K562 (cell line): ENCODE measurements around the gene LAGE3. TPM values are rescaled to one million over a fixed set of nuclear protein-coding genes. Genes with fewer than 3 reads are reported as not detected.
A peak's percentile ranks its signal among the peaks of the same experiment; 100 is the strongest.

Experiments used
- ARHGAP35 ChIP-seq: fragments of 450-650 bp; IDR thresholded peaks from 2 replicates; pipeline ENCODE4 v1.6.1; 2018; ENCODE audit not compliant: partially characterized antibody
- ARID2 ChIP-seq: fragments of 450-650 bp; IDR thresholded peaks from 2 replicates; pipeline ENCODE4 v1.6.1; 2017; ENCODE audit warnings: antibody characterized with exemption, mild to moderate bottlenecking
- CUX1 ChIP-seq: fragments of 200-800 bp; sonication (Bioruptor generic); IDR thresholded peaks from 2 replicates; pipeline ENCODE4 v1.6.1; 2016; ENCODE audit warnings: missing genetic modification characterization, missing compliant biosample characterization
- HOMEZ ChIP-seq: fragments of 250-450 bp; sonication (Bioruptor Pico); IDR thresholded peaks from 2 replicates; pipeline ENCODE4 v1.4.0; 2020; ENCODE audit warnings: mild to moderate bottlenecking, moderate library complexity
- KAT8 ChIP-seq: fragments of 450-650 bp; IDR thresholded peaks from 2 replicates; pipeline ENCODE4 v1.6.1; 2016; ENCODE audit warnings: low read depth, mild to moderate bottlenecking
- MBD2 ChIP-seq: sonication (generic); IDR thresholded peaks from 2 replicates; pipeline ENCODE4 v1.6.1; 2016; ENCODE audit warnings: low read depth, borderline replicate concordance
- MTA1 ChIP-seq: fragments of 450-650 bp; IDR thresholded peaks from 2 replicates; pipeline ENCODE4 v1.6.1; 2017; ENCODE audit warnings: borderline replicate concordance
- MYNN ChIP-seq, 2 experiments: sonication (generic); formaldehyde crosslinking in 1 of 2; IDR thresholded peaks; 2 replicates each; pipeline versions ENCODE4 v1.5.0 to v1.6.1; 2016 to 2020; ENCODE audit warnings: antibody characterized with exemption in 1 of 2, missing genetic modification reagents in 1 of 2
- POLR2AphosphoS5 ChIP-seq: IDR thresholded peaks from 2 replicates; pipeline ENCODE4 v1.6.1; 2011; ENCODE audit warnings: mild to moderate bottlenecking, low read depth, low read length, moderate library complexity; ENCODE audit not compliant: control insufficient read depth, insufficient read depth
- SIN3B ChIP-seq: fragments of 450-650 bp; IDR thresholded peaks from 2 replicates; pipeline ENCODE4 v1.6.1; 2017; ENCODE audit warnings: low read depth, mild to moderate bottlenecking, moderate library complexity
- STAT5A ChIP-seq: IDR thresholded peaks from 2 replicates; pipeline ENCODE4 v1.6.1; 2012; ENCODE audit warnings: low read length, inconsistent platforms, borderline replicate concordance
- ZNF324 ChIP-seq: fragments of 250-450 bp; sonication (Bioruptor Pico); IDR thresholded peaks from 2 replicates; pipeline ENCODE4 v1.4.0; 2020; ENCODE audit warnings: mild to moderate bottlenecking
- ZNF586 ChIP-seq: fragments of 450-650 bp; formaldehyde crosslinking; conservative IDR thresholded peaks from 2 replicates; pipeline ENCODE4 v1.4.0; 2020; ENCODE audit warnings: mild to moderate bottlenecking, moderate library complexity
- polyA plus RNA-seq, 8 experiments: library from polyadenylated mRNA; depleted of rRNA in 4 of 8; stranded (reverse) in 5 of 8; unstranded in 3 of 8; fragments of >200 nt; fragmentation: Nextera tagmentation in 2 of 8; fragmentation: Illumina TruSeq in 1 of 8; extraction: Ambion mirVana in 2 of 8; extraction: Trizol in 1 of 8; gene quantifications; 2 replicates each; pipeline versions ENCODE4 v1.2.1 to v1.2.3, GENCODE V29; 2011 to 2014; ENCODE audit warnings: inconsistent platforms in 1 of 8, missing spikeins in 1 of 8
- total RNA-seq, 7 experiments: library from RNA; depleted of rRNA in 6 of 7; stranded (reverse); fragments of >200 nt in 6 of 7; fragmentation: Illumina TruSeq in 2 of 7; extraction: Trizol in 2 of 7; gene quantifications; 2 replicates each; pipeline versions ENCODE4 v1.2.1 to v1.2.3, GENCODE V29; 2011 to 2021; ENCODE audit warnings: low replicate concordance in 1 of 7
- TF ChIP-seq, protein P1 (sequence below): fragments of 450-650 bp; formaldehyde crosslinking; IDR thresholded peaks from 2 replicates; pipeline ENCODE4 v1.4.0; 2020; ENCODE audit warnings: mild to moderate bottlenecking, moderate library complexity
- TF ChIP-seq, protein P2 (sequence below): fragments of 450-650 bp; IDR thresholded peaks from 2 replicates; pipeline ENCODE4 v1.6.1; 2016
- TF ChIP-seq, protein P3 (sequence below), 2 experiments: fragments of 450-650 bp; conservative IDR thresholded peaks; 2 replicates each; pipeline ENCODE4 v1.6.1; 2017; ENCODE audit warnings: mild to moderate bottlenecking in 2 of 2, moderate library complexity in 2 of 2

The LAGE3 gene
- total and polyA plus RNA-seq, 9 of the 15 experiments (the other 6 are each of a cell fraction or from before 2014, with no cell fraction given) = 28.2 to 125 (median 35.8) TPM

GRCh38 chrX:154478728-154479622 lies at the start of gene LAGE3 (continued):
- no peak for TF ChIP-seq CUX1
- TF ChIP-seq ARID2 = no peak
- no peak for TF ChIP-seq ZNF586
- peak; percentile 49; the same call in 1 of the 2 replicates for TF ChIP-seq MBD2
- TF ChIP-seq HOMEZ (CRISPR knock-in tag) = no peak
- no peak for TF ChIP-seq STAT5A
- no peak for TF ChIP-seq SIN3B
- TF ChIP-seq ZNF324 (CRISPR knock-in tag) = no peak
- no peak for TF ChIP-seq MTA1
- TF ChIP-seq ARHGAP35 = no peak
- TF ChIP-seq POLR2AphosphoS5 = no peak; the same call in 1 of the 2 replicates
- TF ChIP-seq, protein P1, sequence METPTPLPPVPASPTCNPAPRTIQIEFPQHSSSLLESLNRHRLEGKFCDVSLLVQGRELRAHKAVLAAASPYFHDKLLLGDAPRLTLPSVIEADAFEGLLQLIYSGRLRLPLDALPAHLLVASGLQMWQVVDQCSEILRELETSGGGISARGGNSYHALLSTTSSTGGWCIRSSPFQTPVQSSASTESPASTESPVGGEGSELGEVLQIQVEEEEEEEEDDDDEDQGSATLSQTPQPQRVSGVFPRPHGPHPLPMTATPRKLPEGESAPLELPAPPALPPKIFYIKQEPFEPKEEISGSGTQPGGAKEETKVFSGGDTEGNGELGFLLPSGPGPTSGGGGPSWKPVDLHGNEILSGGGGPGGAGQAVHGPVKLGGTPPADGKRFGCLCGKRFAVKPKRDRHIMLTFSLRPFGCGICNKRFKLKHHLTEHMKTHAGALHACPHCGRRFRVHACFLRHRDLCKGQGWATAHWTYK = peak; percentile 13; the same call in 1 of the 2 replicates
- no peak for TF ChIP-seq MYNN (IDR thresholded peaks at IDR 0.05)
- no peak for TF ChIP-seq MYNN (CRISPR knock-in tag; IDR thresholded peaks at IDR 0.05)
- TF ChIP-seq, protein P2, sequence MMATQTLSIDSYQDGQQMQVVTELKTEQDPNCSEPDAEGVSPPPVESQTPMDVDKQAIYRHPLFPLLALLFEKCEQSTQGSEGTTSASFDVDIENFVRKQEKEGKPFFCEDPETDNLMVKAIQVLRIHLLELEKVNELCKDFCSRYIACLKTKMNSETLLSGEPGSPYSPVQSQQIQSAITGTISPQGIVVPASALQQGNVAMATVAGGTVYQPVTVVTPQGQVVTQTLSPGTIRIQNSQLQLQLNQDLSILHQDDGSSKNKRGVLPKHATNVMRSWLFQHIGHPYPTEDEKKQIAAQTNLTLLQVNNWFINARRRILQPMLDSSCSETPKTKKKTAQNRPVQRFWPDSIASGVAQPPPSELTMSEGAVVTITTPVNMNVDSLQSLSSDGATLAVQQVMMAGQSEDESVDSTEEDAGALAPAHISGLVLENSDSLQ = no peak
- TF ChIP-seq, protein P3, sequence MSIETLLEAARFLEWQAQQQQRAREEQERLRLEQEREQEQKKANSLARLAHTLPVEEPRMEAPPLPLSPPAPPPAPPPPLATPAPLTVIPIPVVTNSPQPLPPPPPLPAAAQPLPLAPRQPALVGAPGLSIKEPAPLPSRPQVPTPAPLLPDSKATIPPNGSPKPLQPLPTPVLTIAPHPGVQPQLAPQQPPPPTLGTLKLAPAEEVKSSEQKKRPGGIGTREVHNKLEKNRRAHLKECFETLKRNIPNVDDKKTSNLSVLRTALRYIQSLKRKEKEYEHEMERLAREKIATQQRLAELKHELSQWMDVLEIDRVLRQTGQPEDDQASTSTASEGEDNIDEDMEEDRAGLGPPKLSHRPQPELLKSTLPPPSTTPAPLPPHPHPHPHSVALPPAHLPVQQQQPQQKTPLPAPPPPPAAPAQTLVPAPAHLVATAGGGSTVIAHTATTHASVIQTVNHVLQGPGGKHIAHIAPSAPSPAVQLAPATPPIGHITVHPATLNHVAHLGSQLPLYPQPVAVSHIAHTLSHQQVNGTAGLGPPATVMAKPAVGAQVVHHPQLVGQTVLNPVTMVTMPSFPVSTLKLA (conservative IDR thresholded peaks at IDR 0.05) = peak; percentile 97 to 98
- TF ChIP-seq KAT8 = no peak
